KOPT-K1 (cell line): ENCODE measurements around the gene MAGI2.

ENCODE experiments used
- H3K27ac ChIP-seq: fragments of 200-600 bp; sonication (generic); 2 replicates; pipeline ENCODE4 v1.5.1; 2016; ENCODE audit warnings: antibody characterized with exemption, mild to moderate bottlenecking, low read depth, low read length; ENCODE audit not compliant: poor library complexity, severe bottlenecking
- H3K36me3 ChIP-seq: fragments of 200-600 bp; sonication (generic); 2 replicates; pipeline ENCODE4 v1.5.1; 2017; ENCODE audit warnings: antibody characterized with exemption, mild to moderate bottlenecking, low read length, moderate library complexity; ENCODE audit not compliant: insufficient read depth
- H3K9me3 ChIP-seq: fragments of 200-600 bp; sonication (generic); 2 replicates; pipeline ENCODE4 v1.5.1; 2017; ENCODE audit warnings: antibody characterized with exemption, low read length, mild to moderate bottlenecking; ENCODE audit not compliant: insufficient read depth, poor library complexity, severe bottlenecking

Gene MAGI2

DNA sequence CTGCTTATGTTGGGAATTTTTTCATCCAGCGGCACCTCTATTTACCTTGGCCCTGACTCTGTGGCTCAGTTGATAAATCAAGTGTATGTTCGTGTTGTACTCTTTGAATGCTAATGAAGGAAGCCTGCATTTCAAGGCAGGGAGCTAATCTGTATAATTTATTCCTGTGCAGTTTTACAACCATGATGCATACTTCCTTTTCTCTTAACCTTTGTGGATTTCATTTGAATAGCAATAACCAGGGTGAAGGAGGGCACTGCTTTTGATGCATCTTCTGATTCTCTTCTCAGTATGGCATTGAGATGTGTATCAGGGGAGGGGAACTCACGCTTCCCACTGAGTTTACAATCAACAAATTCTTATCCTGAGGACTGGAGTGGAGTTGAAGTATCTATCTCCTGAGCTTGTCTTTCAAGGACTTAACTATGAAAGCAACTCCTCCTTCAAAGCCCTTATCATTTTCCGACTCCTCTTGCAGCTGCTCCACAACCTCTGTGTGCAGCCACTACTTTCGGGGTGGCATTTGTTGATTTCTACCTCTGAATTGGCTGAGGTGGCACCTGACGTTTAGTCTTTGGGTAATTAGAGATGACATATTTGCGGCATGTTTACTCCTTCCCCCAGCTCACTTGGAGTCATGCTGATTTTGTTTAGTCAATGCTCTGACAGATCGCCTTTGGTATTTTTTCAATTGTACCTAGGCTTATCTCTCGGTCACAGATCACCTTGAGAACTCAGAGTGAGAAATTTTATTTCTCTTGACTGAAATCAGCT, 1379.7 kb downstream of the MAGI2 start:
- no peaks in the 10 kb centered on the region for H3K9me3 ChIP-seq
- H3K27ac ChIP-seq: no peak overlapping the region
- H3K36me3 ChIP-seq: no peaks in the 10 kb centered on the region

DNA sequence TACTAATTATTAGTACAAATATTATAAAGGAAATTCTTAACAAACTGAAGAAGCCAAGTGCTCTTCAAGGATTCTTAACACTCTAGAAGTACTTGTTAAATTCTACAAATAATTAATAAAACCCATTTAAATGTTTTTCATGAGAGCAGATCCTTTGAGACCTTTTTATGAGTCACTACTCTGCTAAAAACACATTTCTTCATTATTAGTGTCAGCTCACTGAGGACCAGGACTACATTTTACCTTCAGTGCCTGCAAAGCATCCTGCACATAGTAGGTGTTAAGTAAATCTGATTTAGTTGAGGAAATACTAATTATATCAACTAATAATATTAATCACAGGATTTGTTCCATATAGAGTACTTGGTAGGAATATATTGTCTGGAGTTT, 1381.3 kb downstream of the MAGI2 start:
- H3K27ac ChIP-seq: no peak overlapping the region
- no peaks in the 10 kb centered on the region for H3K36me3 ChIP-seq

DNA sequence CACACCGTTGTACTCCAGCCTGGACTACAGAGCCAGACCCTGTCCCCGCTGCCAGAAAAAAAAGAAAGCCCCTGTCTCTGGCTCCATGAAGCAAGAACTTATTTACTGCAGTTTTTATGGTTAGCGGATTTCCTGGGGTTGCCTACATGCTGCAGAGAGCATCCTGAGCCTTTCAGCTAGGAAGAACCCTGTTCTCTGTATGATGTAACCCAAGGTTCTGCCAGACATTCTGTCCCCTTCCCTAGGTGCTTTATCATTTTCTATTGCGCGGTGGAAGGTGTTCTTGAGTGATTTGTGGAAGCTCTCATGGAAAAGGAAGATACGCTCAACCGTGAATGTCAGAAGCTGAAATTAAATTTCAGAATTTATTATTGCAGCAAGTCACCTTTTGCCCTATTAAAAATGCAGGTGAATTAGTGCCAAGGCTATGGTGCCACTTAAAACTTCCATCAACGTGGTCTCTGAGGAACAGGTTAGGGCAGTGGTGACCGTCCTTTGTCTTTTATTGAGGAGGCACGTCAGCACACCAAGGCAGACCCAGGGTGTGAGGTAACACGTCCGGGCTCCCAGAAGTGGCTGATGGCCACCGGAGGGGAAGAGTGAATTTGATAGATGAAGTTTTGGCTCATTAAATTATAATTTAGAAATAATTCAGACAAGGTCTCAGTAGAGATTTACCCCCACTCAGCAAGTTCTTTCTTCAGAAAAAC, 1381.8 kb downstream of the MAGI2 start:
- Histone ChIP-seq H3K9me3 (no peaks in the 10 kb centered on the region), H3K36me3 (no peaks in the 10 kb centered on the region), H3K27ac (no peak overlapping the region)

More for the DNA sequence above, 1381.3 kb downstream of the MAGI2 start:
- H3K9me3 ChIP-seq: no peaks in the 10 kb centered on the region

- H3K9me3 ChIP-seq: no peaks in the 10 kb centered on the region
Observed at GRCh38 chr7:78066599-78066998, 1386.9 kb downstream of the MAGI2 start.

GRCh38 chr7:78063758-78064157, 1389.7 kb downstream of the MAGI2 start:
- Histone ChIP-seq H3K9me3 (no peaks in the 10 kb centered on the region), H3K36me3 (no peaks in the 10 kb centered on the region), H3K27ac (no peak overlapping the region)

More at GRCh38 chr7:78066599-78066998, 1386.9 kb downstream of the MAGI2 start:
- Histone ChIP-seq H3K27ac (no peak overlapping the region), H3K36me3 (no peaks in the 10 kb centered on the region)

DNA sequence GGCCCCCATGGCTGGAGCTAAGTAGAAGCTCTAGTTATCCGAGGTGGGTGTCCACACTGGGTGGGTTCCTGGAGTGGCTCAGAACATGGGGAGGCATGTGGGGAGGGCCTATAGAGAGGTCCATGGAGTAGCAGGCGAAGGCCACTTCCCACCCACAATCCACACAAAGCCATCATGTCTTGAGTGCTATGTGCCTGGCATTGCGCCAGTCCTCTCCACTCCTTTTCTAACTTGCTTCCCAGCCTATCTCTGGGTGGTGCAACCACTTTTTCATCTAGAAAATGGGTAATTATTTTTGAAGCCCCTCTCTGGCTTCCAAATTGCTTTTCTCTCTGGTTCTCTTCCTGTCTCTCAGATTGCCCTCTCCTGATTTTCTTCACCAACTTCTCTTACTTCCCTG, 1391.3 kb downstream of the MAGI2 start:
- Histone ChIP-seq H3K27ac (no peak overlapping the region), H3K36me3 (no peaks in the 10 kb centered on the region), H3K9me3 (no peaks in the 10 kb centered on the region)

DNA sequence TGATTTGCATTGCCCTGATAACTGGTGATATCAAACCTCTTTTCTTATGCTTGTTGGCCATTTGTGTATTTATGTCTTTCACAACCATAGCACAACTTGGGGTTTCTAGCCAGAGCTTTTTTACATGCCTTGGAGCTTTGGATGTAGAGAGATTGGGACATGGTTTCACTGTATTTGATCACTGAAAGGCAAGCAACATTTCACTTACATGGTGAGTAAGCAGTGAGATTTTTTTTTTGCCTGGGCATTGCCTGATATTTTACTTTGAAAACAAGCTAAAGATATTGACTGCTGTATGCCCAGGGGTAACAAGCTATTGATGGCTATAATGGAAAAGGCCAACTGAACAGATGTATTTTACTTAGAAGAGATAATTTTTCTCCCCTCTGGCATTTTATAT, 1395.9 kb downstream of the MAGI2 start:
- H3K27ac ChIP-seq: no peak overlapping the region
- no peaks in the 10 kb centered on the region for H3K9me3 ChIP-seq
- H3K36me3 ChIP-seq: no peaks in the 10 kb centered on the region

DNA sequence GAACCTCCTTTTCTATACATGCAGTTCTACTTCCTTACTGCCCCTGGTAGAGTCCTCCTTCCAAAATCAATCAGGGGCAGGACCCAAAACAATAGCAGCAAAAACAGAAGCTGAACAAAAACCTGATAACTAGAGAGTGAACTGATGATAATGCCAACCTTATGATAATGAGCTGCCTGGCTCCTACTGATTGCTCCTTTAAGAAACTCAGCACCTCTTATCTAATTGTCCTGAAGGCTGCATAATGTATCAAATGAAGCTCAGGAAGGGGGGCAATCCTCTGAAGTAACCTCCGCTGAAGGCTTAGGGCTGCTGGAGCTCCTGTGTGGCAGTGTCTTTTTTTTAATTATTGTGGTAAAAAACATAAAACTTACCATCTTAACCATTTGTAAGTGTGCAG, 1397.9 kb downstream of the MAGI2 start:
- H3K9me3 ChIP-seq: no peaks in the 10 kb centered on the region
- H3K36me3 ChIP-seq: no peaks in the 10 kb centered on the region

DNA sequence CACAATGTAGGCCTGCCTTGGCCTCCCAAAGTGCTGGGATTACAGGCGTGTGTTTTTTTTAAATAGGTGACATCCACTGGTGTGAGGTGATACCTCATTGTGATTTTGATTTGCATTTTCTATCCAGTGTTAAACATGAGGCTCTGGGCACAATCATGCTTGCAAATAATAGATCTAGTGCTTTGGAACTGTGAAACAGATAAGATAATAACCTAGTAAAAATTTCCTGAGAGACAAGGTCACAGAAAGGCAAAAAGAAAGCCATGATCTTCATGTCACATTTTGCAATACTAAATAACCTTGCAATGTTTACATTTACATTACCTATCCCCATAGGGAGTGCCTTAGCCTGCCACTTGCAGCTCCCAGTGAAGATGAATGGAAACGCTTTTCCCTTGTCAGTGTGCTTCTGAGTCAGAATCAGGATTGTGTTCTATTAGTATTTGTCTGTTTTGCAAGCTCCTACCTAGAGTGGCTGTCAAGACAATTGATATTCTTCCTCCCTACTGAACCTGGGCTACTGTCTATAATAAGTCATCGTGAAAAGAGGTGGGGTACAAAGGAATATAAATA, 1398.4 kb downstream of the MAGI2 start:
- Histone ChIP-seq H3K36me3 (no peaks in the 10 kb centered on the region), H3K27ac (no peak overlapping the region), H3K9me3 (no peaks in the 10 kb centered on the region)

More for the DNA sequence above, 1397.9 kb downstream of the MAGI2 start:
- H3K27ac ChIP-seq: no peak overlapping the region

DNA sequence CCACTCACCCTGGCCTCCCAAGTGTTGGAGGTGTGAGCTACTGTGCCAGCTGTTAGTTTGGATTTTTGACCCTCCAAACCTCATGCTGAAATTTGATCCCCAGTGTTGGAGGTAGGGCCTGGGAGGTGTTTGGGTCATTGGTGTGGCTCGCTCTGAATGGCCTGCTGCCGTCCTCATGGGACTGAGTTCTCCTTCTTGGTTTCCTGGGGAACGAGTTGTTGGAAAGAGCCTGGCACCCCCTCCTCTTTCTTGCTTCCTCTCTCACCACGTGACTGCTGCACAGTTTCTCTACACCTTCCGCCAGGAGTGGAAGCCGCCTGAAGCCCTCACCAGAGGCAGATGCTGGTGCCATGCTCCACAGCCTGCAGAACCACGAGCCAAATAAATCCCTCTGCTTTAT, 1401.4 kb downstream of the MAGI2 start:
- no peaks in the 10 kb centered on the region for H3K9me3 ChIP-seq
- no peak overlapping the region for H3K27ac ChIP-seq
- no peaks in the 10 kb centered on the region for H3K36me3 ChIP-seq

GRCh38 chr7:78047800-78048199, 1405.7 kb downstream of the MAGI2 start:
- H3K9me3 ChIP-seq: no peaks in the 10 kb centered on the region
- H3K36me3 ChIP-seq: no peaks in the 10 kb centered on the region
- H3K27ac ChIP-seq: no peak overlapping the region

DNA sequence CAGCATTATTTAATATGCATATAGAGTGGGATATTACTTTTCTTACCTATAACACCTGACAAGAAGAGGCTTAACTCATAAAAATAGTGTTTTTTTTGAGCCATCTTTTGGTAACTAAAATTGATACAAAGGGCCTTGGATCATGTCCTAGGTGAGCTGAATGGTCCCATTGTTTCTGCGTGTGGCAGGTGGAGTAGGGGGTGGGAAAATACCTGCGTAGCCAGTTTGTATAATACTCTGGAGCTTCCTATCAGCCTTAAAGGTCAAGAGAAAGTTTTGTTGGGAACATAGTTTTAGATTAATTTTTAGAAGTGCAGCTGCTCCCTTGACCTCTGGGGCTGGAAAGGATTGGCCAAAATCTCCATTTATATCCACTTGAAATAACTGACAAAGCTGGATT, 1410.3 kb downstream of the MAGI2 start:
- Histone ChIP-seq H3K36me3 (no peaks in the 10 kb centered on the region), H3K27ac (no peak overlapping the region), H3K9me3 (no peaks in the 10 kb centered on the region)

- Histone ChIP-seq H3K9me3 (no peaks in the 10 kb centered on the region), H3K36me3 (no peaks in the 10 kb centered on the region), H3K27ac (no peak overlapping the region)
Observed at GRCh38 chr7:78041423-78041822, 1412.0 kb downstream of the MAGI2 start.

GRCh38 chr7:78039790-78040776, 1413.4 kb downstream of the MAGI2 start:
- no peaks in the 10 kb centered on the region for H3K9me3 ChIP-seq
- H3K27ac ChIP-seq: no peak overlapping the region
- no peaks in the 10 kb centered on the region for H3K36me3 ChIP-seq
